ENCODE data around the gene APRT.

The APRT gene

DNA sequence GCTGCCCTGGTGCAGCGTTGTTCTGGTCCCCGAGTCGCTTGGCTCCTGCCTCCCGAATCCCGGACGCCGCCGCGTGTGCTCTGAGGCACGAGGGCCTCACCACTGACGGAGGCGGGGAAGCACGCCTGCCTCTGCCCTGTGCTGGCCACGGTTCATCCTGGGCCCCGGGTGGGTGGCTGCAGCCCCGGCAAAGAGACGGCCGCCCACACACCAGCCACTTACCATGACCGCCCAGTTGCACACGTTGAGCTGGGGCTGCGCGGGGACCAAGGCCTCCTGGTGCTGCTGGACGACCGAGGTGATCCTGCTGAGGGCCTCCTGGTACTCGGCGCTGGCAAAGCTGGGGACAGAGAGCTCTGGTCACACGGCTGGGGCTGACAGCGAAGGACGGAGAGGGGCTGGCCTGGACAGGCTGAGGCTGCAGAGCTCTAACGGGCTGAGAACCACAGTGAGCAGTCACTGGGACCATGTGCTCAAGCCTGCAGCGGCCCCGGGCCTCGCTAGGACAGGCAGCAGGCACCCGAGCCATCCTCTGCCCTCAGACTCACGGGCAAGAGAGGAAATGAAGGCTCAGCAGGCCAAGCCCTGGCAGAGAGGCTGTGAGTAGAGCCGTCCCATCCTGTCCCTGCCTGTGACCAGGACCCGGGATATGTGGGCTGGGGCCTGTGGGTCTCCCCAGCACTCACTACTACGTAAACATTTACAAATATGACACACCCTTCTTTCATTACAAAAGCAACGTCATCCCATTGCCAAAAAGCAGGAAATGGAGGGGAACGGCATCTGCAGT, 6.3 kb upstream of the APRT start:
- no peak overlapping the region for H3K4me3 Mint-ChIP-seq
- no peaks in the 10 kb centered on the region for H3K27me3 Mint-ChIP-seq (ENCODE audit: low read depth)
- TF ChIP-seq, protein P1, sequence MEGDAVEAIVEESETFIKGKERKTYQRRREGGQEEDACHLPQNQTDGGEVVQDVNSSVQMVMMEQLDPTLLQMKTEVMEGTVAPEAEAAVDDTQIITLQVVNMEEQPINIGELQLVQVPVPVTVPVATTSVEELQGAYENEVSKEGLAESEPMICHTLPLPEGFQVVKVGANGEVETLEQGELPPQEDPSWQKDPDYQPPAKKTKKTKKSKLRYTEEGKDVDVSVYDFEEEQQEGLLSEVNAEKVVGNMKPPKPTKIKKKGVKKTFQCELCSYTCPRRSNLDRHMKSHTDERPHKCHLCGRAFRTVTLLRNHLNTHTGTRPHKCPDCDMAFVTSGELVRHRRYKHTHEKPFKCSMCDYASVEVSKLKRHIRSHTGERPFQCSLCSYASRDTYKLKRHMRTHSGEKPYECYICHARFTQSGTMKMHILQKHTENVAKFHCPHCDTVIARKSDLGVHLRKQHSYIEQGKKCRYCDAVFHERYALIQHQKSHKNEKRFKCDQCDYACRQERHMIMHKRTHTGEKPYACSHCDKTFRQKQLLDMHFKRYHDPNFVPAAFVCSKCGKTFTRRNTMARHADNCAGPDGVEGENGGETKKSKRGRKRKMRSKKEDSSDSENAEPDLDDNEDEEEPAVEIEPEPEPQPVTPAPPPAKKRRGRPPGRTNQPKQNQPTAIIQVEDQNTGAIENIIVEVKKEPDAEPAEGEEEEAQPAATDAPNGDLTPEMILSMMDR (IDR thresholded peaks at IDR 0.05; ENCODE audit: unreplicated experiment in 3 of 3) = no peak
- H3K4me1 Mint-ChIP-seq = no peaks in the 10 kb centered on the region
- peaks cover 3% of the 10 kb centered on the region for H3K36me3 Mint-ChIP-seq (ENCODE audit: low read depth)
- no peaks in the 10 kb centered on the region for H3K9me3 Mint-ChIP-seq
- no peak overlapping the region for H3K27ac Mint-ChIP-seq

DNA sequence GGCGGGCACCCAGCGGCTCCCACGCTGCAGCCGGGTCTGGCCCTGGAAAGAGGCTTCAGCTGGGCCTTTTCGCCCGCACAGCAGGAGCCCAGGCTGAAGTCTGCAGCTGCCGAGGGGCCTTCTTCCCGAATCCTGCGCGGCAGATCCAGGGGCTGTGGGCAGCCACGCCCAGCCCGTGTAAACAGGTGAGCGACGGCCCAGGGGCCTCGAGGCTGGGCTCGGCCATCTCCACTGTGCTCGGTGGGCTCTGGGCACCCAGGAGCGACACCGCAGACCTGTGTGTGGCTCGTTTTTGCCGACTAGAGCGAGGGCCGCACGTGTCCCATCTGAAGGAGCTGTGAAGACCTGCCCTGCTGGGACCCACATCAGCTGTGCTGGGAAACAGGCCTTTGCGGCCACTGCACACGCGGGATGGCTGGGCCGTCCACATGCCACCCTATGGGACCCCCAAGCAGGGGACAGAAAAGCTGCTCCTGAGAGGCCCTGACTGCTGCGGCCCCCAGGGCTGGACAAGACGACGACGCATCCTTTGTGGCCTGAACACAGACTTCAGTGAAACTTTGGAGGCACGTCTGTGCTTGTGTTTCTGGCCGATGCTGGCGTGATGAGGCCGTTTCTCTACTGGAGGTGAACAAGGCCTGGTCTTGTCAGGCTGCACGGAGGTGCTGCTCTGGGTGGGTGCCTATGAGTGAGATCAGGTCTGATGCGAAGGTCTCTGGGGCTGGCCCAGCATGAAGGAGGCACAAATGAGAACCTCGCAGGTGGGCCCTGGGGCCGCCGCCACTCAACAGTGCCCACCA, 5.2 kb upstream of the APRT start:
- no peaks in the 10 kb centered on the region for H3K9me3 Mint-ChIP-seq
- H3K36me3 Mint-ChIP-seq (ENCODE audit: low read depth) = no peaks in the 10 kb centered on the region
- H3K27me3 Mint-ChIP-seq (ENCODE audit: low read depth) = no peaks in the 10 kb centered on the region
- H3K4me3 Mint-ChIP-seq = no peak overlapping the region
- no peak overlapping the region for H3K27ac Mint-ChIP-seq
- TF ChIP-seq, protein P1 (IDR thresholded peaks at IDR 0.05; ENCODE audit: unreplicated experiment in 3 of 3) = no peak
- no peaks in the 10 kb centered on the region for H3K4me1 Mint-ChIP-seq

GRCh38 chr16:88815901-88816589, 4.3 kb upstream of the APRT start:
- no peaks in the 10 kb centered on the region for H3K9me3 Mint-ChIP-seq
- no peak overlapping the region for H3K4me3 Mint-ChIP-seq
- TF ChIP-seq, protein P1 (IDR thresholded peaks at IDR 0.05; ENCODE audit: unreplicated experiment in 3 of 3) = peak; percentile 68 to 72 (median 71)
- H3K27me3 Mint-ChIP-seq (ENCODE audit: low read depth) = no peaks in the 10 kb centered on the region
- H3K27ac Mint-ChIP-seq = no peak overlapping the region
- no peaks in the 10 kb centered on the region for H3K36me3 Mint-ChIP-seq (ENCODE audit: low read depth)
- no peaks in the 10 kb centered on the region for H3K4me1 Mint-ChIP-seq

DNA sequence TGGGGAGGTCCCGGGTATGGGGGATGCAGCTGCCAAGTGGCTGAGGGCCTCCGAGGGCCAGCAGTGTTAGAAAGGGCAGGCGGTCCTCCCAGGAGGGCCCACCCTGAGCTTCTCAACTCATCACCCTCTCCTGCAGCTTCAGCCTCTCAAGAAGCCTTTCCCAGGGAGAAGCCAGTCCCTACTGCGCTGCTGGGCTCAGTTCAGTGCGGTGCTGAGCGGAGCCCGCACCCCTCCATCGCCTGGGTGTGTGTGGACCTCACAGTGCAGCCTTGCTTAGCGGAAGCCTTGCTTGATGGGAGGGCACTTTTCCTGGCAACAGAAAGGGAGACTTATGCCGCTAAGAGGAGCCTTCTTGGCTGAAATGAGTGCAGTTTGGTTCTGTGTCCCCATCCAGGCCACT, 3.5 kb upstream of the APRT start:
- Mint-ChIP-seq H3K9me3 (no peaks in the 10 kb centered on the region), H3K4me3 (peak overlapping the region in 1 of 3 experiments; percentile 23), H3K27ac (no peak overlapping the region)

DNA sequence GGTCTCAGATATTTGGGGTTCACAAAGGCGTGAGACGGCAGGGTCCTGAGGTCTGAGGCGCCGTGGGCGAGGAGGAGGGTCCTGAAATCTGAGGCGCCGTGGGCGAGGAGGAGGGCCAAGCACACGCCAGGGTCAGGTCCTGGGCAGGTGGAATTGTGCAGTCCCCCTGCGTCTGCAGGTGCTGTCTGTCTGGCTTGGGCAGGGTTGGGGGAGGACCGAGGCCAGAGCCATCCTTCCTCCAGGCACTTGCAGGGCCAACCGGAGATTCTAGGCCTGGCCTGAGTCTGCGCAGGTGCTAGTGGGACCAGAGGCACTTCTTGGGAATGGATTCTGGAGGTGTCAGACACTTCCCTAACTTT, 2.4 kb upstream of the APRT start:
- H3K9me3 Mint-ChIP-seq = no peaks in the 10 kb centered on the region

More for the DNA sequence above, 3.5 kb upstream of the APRT start:
- H3K4me1 Mint-ChIP-seq = no peaks in the 10 kb centered on the region
- no peaks in the 10 kb centered on the region for H3K36me3 Mint-ChIP-seq (ENCODE audit: low read depth)
- TF ChIP-seq, protein P1 (IDR thresholded peaks at IDR 0.05; ENCODE audit: unreplicated experiment in 3 of 3) = no peak
- H3K27me3 Mint-ChIP-seq (ENCODE audit: low read depth) = no peaks in the 10 kb centered on the region

More for the DNA sequence above, 2.4 kb upstream of the APRT start:
- H3K4me3 Mint-ChIP-seq = peak overlapping the region; percentile 49 to 75 (median 73)
- H3K36me3 Mint-ChIP-seq (ENCODE audit: low read depth) = peaks cover 4% of the 10 kb centered on the region
- TF ChIP-seq, protein P1 (IDR thresholded peaks at IDR 0.05; ENCODE audit: unreplicated experiment in 3 of 3) = no peak
- no peaks in the 10 kb centered on the region for H3K27me3 Mint-ChIP-seq (ENCODE audit: low read depth)
- H3K4me1 Mint-ChIP-seq = no peaks in the 10 kb centered on the region
- peak overlapping the region in 2 of 3 experiments; percentile 38 to 50 for H3K27ac Mint-ChIP-seq
